HFF-Myc (cell line): ENCODE measurements around the gene GALNT2.

ENCODE experiments used
- DNase-seq: peaks from one replicate; pipeline ENCODE4 v3.0.0-alpha.2; 2011; ENCODE audit warnings: low read depth; ENCODE audit errors: extremely low read depth
- H3K4me3 ChIP-seq: replicated peaks from 2 replicates; pipeline ENCODE4 v1.5.1; 2011; ENCODE audit warnings: low read depth, mild to moderate bottlenecking, control low read depth, low read length
- TF ChIP-seq, protein P1 (sequence below): IDR thresholded peaks from 2 replicates; pipeline ENCODE4 v1.5.1; 2012; ENCODE audit warnings: mild to moderate bottlenecking, low read depth, low read length, control low read depth; ENCODE audit errors: missing control alignments

The GALNT2 gene

GRCh38 chr1:230267338-230268065 lies 200.5 kb downstream of the GALNT2 start:
- TF ChIP-seq, protein P1, sequence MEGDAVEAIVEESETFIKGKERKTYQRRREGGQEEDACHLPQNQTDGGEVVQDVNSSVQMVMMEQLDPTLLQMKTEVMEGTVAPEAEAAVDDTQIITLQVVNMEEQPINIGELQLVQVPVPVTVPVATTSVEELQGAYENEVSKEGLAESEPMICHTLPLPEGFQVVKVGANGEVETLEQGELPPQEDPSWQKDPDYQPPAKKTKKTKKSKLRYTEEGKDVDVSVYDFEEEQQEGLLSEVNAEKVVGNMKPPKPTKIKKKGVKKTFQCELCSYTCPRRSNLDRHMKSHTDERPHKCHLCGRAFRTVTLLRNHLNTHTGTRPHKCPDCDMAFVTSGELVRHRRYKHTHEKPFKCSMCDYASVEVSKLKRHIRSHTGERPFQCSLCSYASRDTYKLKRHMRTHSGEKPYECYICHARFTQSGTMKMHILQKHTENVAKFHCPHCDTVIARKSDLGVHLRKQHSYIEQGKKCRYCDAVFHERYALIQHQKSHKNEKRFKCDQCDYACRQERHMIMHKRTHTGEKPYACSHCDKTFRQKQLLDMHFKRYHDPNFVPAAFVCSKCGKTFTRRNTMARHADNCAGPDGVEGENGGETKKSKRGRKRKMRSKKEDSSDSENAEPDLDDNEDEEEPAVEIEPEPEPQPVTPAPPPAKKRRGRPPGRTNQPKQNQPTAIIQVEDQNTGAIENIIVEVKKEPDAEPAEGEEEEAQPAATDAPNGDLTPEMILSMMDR: no peak
- no peak for DNase-seq
- no peak overlapping the region for H3K4me3 ChIP-seq

GRCh38 chr1:230268371-230269170 lies 201.5 kb downstream of the GALNT2 start:
- TF ChIP-seq, protein P1: peak; percentile 70
- DNase-seq: peak; percentile 46
- H3K4me3 ChIP-seq: no peak overlapping the region

DNA sequence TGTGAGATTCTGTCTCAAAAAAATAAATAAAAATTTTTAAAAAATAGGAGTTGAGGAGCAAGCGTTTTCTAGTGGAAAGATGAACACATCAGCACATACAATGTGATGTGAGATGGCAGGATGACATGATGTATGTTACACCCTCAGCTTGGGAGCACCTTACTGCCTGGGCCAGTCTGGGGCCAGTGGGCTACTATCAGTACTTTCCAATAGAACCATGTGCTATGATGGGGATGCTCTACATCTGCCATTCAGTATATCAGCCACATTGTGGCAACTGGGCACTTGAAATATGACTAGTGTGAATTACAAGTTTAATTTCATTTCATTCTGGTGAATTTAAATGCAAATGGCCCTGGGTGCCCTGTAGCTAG lies 203.1 kb downstream of the GALNT2 start:
- no peak for DNase-seq
- TF ChIP-seq, protein P1: no peak
- no peak overlapping the region for H3K4me3 ChIP-seq

GRCh38 chr1:230270559-230271281 lies 203.7 kb downstream of the GALNT2 start:
- no peak overlapping the region for H3K4me3 ChIP-seq
- DNase-seq: no peak
- TF ChIP-seq, protein P1: no peak

DNA sequence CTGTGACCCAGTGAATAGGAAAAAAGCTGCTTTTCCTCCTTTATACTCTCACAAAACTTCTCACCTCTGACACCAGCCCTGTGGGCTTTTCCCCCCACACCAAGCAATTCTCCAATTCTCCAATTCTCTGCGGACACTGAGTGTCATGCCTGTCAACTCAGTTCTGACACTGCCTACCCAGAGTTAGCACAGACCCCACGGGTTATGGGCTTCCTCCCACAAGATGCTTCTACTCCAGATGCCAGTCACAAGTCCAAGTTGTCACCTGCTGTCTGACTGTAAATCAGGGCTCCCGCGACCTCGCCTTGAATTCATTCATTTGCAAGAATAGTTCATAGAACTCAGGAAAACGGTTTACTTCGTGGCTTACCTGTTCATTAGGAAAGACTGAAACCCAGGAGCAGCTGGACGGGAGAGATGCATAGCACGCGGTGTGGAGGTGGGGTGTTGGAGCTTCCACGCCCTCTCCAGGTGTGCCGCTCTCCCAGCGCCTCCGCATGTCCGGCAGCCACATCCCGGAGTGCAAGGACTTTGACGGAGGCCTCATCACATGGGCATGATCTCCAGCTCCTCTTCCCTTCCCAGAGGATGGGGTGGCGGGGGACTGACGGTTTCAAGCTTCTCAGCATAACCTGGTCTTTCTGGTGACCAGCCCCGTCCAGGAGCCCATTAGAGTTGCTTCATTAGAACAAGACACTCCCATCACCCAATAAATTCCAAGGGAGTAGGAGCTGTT lies 204.4 kb downstream of the GALNT2 start:
- H3K4me3 ChIP-seq: no peak overlapping the region
- no peak for DNase-seq
- TF ChIP-seq, protein P1: no peak

DNA sequence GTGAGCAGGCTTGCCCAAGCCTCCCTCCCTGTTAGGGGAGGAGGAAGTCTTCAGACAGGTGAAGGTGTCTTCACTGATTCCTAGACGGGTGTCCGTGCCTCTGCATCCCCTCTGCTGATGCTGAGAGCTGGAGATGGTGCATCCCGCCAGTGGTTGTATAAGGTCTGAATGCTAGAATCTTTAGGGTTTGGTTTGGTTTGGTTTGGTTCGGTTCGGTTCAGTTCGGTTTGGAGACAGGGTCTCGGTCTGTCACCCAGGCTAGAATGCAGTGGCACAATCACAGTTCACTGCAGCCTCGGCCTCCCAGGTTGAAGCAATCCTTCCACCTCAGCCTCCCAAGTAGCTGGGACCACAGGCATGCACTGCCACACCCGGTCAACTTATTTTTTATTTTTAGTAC lies 205.5 kb downstream of the GALNT2 start:
- TF ChIP-seq, protein P1: no peak
- H3K4me3 ChIP-seq: no peak overlapping the region
- no peak for DNase-seq
